GM12874 (cell line): Measurements from ENCODE around the gene SSH2.

Experiments
- TF ChIP-seq, protein P1 (sequence below): IDR thresholded peaks from 2 replicates; pipeline ENCODE4 v1.5.1; 2011; ENCODE audit warnings: low read depth, mild to moderate bottlenecking, control low read depth, low read length, moderate library complexity; ENCODE audit not compliant: insufficient read depth

SSH2 gene

DNA sequence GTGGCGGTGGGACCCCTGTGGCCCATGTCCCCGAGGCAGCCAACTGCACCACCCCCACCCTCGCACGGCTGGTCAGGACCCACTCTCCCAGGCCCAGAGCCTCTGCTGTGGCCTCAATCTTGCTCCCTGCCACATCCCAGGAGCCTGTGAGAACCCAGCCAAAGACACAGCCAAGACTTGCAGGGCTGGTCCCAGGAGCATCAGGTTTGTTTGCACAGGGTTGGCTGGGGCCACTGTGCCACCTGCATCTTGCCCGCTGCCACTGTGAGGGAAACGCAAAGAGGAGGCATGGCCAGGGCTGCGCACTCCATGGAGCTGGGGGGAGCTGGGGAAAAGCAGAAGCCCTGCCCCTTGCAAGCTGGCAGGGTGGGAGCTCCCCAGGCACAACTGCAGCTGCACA is 92.5 kb downstream of the SSH2 start:
- TF ChIP-seq, protein P1, sequence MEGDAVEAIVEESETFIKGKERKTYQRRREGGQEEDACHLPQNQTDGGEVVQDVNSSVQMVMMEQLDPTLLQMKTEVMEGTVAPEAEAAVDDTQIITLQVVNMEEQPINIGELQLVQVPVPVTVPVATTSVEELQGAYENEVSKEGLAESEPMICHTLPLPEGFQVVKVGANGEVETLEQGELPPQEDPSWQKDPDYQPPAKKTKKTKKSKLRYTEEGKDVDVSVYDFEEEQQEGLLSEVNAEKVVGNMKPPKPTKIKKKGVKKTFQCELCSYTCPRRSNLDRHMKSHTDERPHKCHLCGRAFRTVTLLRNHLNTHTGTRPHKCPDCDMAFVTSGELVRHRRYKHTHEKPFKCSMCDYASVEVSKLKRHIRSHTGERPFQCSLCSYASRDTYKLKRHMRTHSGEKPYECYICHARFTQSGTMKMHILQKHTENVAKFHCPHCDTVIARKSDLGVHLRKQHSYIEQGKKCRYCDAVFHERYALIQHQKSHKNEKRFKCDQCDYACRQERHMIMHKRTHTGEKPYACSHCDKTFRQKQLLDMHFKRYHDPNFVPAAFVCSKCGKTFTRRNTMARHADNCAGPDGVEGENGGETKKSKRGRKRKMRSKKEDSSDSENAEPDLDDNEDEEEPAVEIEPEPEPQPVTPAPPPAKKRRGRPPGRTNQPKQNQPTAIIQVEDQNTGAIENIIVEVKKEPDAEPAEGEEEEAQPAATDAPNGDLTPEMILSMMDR = no peak

DNA sequence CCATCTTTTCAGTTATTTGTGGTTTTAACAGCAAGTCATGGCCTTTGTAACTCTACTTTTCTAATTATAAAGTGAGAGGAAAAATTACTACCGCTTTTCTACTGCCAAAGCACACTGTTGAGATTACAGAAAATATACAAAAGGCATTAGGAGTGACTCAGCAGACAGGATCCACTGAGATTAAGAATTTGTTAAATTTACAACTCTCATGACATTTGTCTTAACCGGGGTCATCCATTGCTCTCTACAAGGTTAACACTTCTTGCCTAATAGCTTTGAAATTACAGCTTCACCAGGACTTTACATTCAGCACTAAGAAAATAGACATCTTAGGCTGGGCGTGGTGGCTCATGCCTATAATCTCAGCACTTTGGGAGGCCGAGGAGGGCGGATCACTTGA is 93.4 kb downstream of the SSH2 start:
- TF ChIP-seq, protein P1 = no peak

DNA sequence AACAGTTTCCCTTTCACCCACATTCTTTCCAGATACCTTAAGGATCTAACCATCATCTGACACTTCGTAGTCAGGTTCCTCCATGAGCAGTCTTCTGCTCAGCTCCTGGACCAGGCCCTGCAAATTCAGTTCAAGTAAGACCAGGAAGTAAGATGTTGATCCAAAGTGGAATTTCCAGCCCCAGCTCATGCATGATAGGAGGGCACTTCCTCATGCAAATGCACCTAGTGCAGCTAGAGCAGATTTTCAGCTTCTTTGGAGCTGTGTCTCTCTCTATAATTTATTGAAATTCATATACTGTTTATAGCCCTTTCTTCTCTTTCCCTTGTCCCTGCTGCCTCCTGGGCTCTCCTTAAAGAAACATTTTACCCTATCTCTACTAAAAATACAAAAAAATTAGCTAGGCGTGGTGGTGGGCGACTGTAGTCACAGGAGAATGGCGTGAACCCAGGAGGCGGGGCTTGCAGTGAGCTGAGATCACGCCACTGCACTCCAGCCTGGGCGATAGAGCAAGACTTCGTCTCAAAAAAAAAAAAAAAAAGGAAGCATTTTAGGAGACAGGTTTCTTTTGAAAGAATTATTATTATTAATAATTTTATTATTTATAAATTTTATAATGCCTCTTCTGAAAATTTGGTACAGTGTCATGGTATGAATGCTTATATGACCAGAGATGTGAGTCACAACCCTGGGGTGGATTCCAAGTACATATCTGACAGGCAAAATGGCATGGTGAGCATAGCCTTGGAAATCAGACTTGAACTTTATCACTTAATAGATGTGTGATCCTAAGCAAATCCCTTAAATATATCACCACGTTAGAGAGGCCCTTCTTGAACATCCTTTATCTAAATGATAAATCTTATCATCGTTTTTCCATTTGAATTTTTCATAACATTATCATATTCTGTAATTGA is 94.3 kb downstream of the SSH2 start:
- TF ChIP-seq, protein P1 = no peak

DNA sequence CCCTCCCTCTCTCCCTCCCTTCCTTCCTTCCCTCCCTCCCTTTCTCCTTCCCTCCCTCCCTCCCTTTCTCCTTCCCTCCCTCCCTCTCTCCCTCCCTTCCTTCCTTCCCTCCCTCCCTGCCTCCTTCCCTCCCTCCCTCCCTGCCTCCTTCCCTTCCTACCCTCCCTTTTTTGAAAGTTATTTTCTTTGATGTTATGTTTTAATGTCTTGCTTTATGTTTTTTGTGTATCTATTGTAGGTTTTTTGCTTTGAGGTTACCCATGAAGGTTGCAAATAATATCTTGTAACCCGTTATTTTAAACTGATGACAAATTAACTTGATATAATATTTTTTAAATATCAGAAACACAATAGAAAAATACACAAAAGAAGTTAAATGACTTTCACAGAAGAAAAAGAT is 96.2 kb downstream of the SSH2 start:
- TF ChIP-seq, protein P1 = no peak

DNA sequence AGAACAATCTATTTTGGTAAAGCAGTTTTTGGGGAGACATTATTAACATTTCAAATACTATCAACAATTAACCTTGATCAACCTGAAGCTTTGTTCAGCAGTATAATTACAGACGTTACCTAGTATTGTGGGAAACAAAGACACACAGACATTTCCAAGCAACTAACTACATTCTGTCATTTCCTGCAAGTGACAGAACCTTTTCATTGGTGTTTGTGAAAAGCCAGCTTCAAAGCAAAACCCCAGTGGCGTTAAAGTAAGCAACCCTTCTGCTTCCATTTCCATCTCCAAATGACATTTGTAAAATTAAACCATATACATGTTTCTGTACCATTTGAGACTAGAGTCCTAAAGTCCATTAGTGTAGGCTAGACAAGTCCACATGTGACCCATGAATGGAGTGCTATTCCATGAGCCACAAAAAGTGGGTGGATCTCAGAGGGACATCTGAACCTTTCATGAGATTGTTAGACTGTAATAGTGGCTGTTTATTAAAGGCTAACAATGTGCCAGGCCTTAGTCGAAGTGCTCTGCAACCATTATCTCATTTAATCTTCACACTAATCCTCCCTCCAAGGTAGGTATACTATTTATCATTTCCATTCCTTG is 101.2 kb downstream of the SSH2 start:
- TF ChIP-seq, protein P1 = no peak

DNA sequence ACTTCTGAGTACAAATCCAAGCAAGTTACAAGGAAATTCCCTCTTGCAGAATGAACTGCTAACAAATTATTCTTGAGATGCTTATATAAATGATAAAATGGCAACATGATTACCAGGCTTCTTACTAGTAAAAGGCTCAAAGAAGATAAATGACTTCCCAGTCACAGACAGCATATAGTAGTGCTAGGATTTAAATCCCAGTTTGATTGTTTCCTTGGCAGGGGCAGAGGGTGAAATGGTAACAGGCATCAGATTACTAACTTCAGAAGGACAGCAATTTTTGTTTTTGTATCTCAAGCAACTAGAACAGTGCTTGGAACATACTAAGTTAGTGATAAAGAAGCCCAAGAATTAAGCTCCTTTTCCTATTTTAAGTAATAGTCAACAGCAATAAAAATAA is 102.8 kb downstream of the SSH2 start:
- TF ChIP-seq, protein P1 = no peak

DNA sequence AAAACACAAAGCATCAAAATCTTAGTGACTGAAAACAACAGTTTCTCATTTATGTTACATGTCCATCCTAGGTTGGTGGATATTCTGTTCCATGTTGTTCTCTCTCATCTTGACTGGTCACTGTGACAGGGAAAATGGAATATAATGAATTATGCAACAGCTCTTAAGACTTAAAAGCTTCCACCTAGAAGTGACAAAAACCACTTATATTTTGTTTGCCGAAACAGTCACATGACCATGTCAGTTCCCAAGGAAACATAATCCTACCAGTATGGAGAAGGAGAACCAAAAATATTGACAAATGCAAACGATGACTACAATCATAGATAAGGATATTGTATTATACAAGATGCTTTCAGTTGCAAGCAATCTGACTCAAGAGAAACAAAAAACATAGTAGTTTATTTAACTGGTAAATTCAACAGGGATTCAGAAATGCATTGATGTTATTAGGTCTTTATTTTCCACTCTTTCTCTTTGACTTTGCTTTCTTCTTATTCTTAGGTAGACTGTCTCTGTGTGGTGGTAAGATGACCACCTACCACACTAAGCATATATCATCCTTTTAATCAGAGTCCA is 103.8 kb downstream of the SSH2 start:
- TF ChIP-seq, protein P1 = no peak
